ENCODE data around the gene SLC35D1.
"Not testable (repeated sequence)": the region's sequence is repeated elsewhere in the genome, so short reads cannot be mapped to it uniquely, and the experiment has no call there.

Gene SLC35D1

GRCh38 chr1:66993076-66993475 lies 60.9 kb downstream of the SLC35D1 start:
- DNase-seq (ENCODE audit: low read depth in 1 of 2, low spot score in 1 of 2), result no peak

- no peak for DNase-seq (ENCODE audit: low read depth in 1 of 2, low spot score in 1 of 2)
These were observed 68.1 kb downstream of the SLC35D1 start for GRCh38 chr1:66985835-66986234.

GRCh38 chr1:66984491-66984890 lies 69.5 kb downstream of the SLC35D1 start:
- no peak for DNase-seq (ENCODE audit: low read depth in 1 of 2, low spot score in 1 of 2)

- DNase-seq (ENCODE audit: low read depth in 1 of 2, low spot score in 1 of 2), result no peak
These were observed 71.2 kb downstream of the SLC35D1 start for GRCh38 chr1:66982561-66983260.

GRCh38 chr1:66981679-66982078 lies 72.3 kb downstream of the SLC35D1 start:
- DNase-seq (ENCODE audit: low read depth in 1 of 2, low spot score in 1 of 2), result peak in 1 of 2 donors; percentile 9

- DNase-seq (ENCODE audit: low read depth in 1 of 2, low spot score in 1 of 2), result no peak
These were observed 73.1 kb downstream of the SLC35D1 start for GRCh38 chr1:66980745-66981367.

- not testable (repeated sequence) for DNase-seq (ENCODE audit: low read depth in 1 of 2, low spot score in 1 of 2)
These were observed 74.3 kb downstream of the SLC35D1 start for GRCh38 chr1:66979621-66980020.

- no peak for DNase-seq (ENCODE audit: low read depth in 1 of 2, low spot score in 1 of 2)
These were observed 75.7 kb downstream of the SLC35D1 start for GRCh38 chr1:66978201-66978600.

GRCh38 chr1:66968574-66968973 lies 85.4 kb downstream of the SLC35D1 start:
- DNase-seq (ENCODE audit: low read depth in 1 of 2, low spot score in 1 of 2), result no peak

- DNase-seq (ENCODE audit: low read depth in 1 of 2, low spot score in 1 of 2), result not testable (repeated sequence)
These were observed 87.6 kb downstream of the SLC35D1 start for GRCh38 chr1:66966188-66966873.

GRCh38 chr1:66957938-66958337 lies 96.0 kb downstream of the SLC35D1 start:
- DNase-seq (ENCODE audit: low read depth in 1 of 2, low spot score in 1 of 2), result no peak

- no peak for DNase-seq (ENCODE audit: low read depth in 1 of 2, low spot score in 1 of 2)
These were observed 99.7 kb downstream of the SLC35D1 start for GRCh38 chr1:66954208-66954607.

GRCh38 chr1:66951513-66951912 lies 102.4 kb downstream of the SLC35D1 start:
- DNase-seq (ENCODE audit: low read depth in 1 of 2, low spot score in 1 of 2), result no peak
